HepG2 (cell line): ENCODE data around the gene PPP1R16B. TPM values are rescaled to one million over a fixed set of nuclear protein-coding genes. Genes with fewer than 3 reads are reported as not detected.

ENCODE experiments used
- ATAC-seq: fragments of 200-7000 bp; cut with Tn5 transposase; 3 replicates; pipeline ENCODE4 v1.9.1; 2020; ENCODE audit warnings: mild to moderate bottlenecking, moderate library complexity
- BruUV-seq: library from RNA; stranded (reverse); fragments of 400-500 nt; replicated peaks from 2 replicates; lab custom pipeline; 2021; lab: Mats Ljungman, UMichigan
- CTCF ChIA-PET: fragments of 300-600 bp; formaldehyde crosslinking; extraction: SDS; loops from one replicate; lab custom pipeline; 2021; ENCODE audit warnings: low total read pairs, inconsistent platforms, low intra/inter-chr PET ratio; lab: Yijun Ruan, JAX
- POLR2A ChIA-PET: fragments of 350-600 bp; sonication (Branson Sonifier 250); formaldehyde crosslinking; loops from one replicate; lab custom pipeline; 2020; ENCODE audit warnings: antibody characterized with exemption, inconsistent platforms; lab: Yijun Ruan, JAX
- DNase-seq: peaks from one replicate; pipeline ENCODE4 v3.0.0-alpha.2; 2015; ENCODE audit warnings: low spot score
- FAIRE-seq: peaks from 3 replicates; lab custom pipeline; 2011; peaks lifted over from hg19 to GRCh38; lab: Jason Lieb, UNC
- H2AFZ ChIP-seq: one replicate; pipeline ENCODE4 v1.6.1; 2011; ENCODE audit warnings: low read length, inconsistent platforms
- H3K27ac ChIP-seq: fragments of 300-600 bp; 3 replicates; pipeline ENCODE4 v1.8.0; 2011; ENCODE audit warnings: mixed run types, mild to moderate bottlenecking, mixed read lengths, low read length, inconsistent platforms; ENCODE audit not compliant: insufficient read depth; ENCODE audit errors: extremely low read length
- H3K27me3 ChIP-seq, 2 experiments: fragments of 200-600 bp in 1 of 2; 2 replicates in 1 of 2; 3 replicates in 1 of 2; pipeline versions ENCODE4 v1.6.0 to v1.8.0; 2011; ENCODE audit warnings: low read length in 2 of 2, mild to moderate bottlenecking in 2 of 2, moderate library complexity in 2 of 2, inconsistent platforms in 1 of 2; ENCODE audit not compliant: insufficient read depth in 2 of 2, control insufficient read depth in 1 of 2
- H3K36me3 ChIP-seq, 2 experiments: fragments of 200-600 bp in 1 of 2; replicated peaks in 1 of 2; 2 replicates in 1 of 2; 3 replicates in 1 of 2; pipeline versions ENCODE4 v1.5.1 to v1.8.0; 2011; ENCODE audit warnings: low read length in 2 of 2, inconsistent platforms in 1 of 2; ENCODE audit not compliant: insufficient read depth in 2 of 2, control insufficient read depth in 1 of 2
- H3K4me1 ChIP-seq: 2 replicates; pipeline ENCODE4 v1.5.1; 2012; ENCODE audit warnings: low read length, inconsistent platforms; ENCODE audit not compliant: insufficient read depth
- H3K4me2 ChIP-seq: 2 replicates; pipeline ENCODE4 v1.6.0; 2011; ENCODE audit warnings: low read depth, low read length, inconsistent platforms
- H3K4me3 ChIP-seq, 3 experiments: fragments of 200-600 bp in 1 of 3; sonication (generic), shearing (Covaris generic) in 1 of 3; replicated peaks in 1 of 3; 2 replicates each; pipeline ENCODE4 v1.5.1; 2011 to 2016; ENCODE audit warnings: low read length in 3 of 3, inconsistent platforms in 2 of 3, low read depth in 2 of 3, mild to moderate bottlenecking in 2 of 3, control low read depth in 1 of 3, mixed read lengths in 1 of 3; ENCODE audit not compliant: insufficient read depth in 1 of 3
- H3K79me2 ChIP-seq: one replicate; pipeline ENCODE4 v1.6.1; 2011; ENCODE audit warnings: low read length, inconsistent platforms; ENCODE audit not compliant: insufficient read depth
- H3K9ac ChIP-seq: 2 replicates; pipeline ENCODE4 v1.6.0; 2011; ENCODE audit warnings: mild to moderate bottlenecking, low read depth, low read length, inconsistent platforms; ENCODE audit not compliant: insufficient read depth
- H3K9me3 ChIP-seq: 2 replicates; pipeline ENCODE4 v1.5.1; 2012; ENCODE audit warnings: mild to moderate bottlenecking, low read length
- H4K20me1 ChIP-seq: 2 replicates; pipeline ENCODE4 v1.6.0; 2011; ENCODE audit warnings: inconsistent platforms, mild to moderate bottlenecking, low read length, moderate library complexity; ENCODE audit not compliant: insufficient read depth
- HNF4A ChIP-seq: sonication (generic); formaldehyde crosslinking; IDR thresholded peaks from 2 replicates; pipeline ENCODE4 v1.4.0; 2020; ENCODE audit warnings: missing genetic modification reagents
- SAFB2 ChIP-seq: sonication (generic); formaldehyde crosslinking; IDR thresholded peaks from 2 replicates; pipeline ENCODE4 v1.5.1; 2020; ENCODE audit warnings: missing genetic modification reagents, low read depth, mild to moderate bottlenecking, borderline replicate concordance
- SNAPC4 ChIP-seq: sonication (generic); formaldehyde crosslinking; IDR thresholded peaks from 2 replicates; pipeline ENCODE4 v1.4.0; 2020; ENCODE audit warnings: mild to moderate bottlenecking, missing genetic modification reagents
- ZBTB33 ChIP-seq: sonication (generic); formaldehyde crosslinking; IDR thresholded peaks from 2 replicates; pipeline ENCODE4 v1.4.0; 2020; ENCODE audit warnings: missing genetic modification reagents
- WGBS: methylation state at CpG from one replicate; pipeline ENCODE4 v1.1.6; 2017; ENCODE audit warnings: low lambda C conversion rate; 5-methylcytosine and 5-hydroxymethylcytosine counted together
- in situ Hi-C: cut with HindIII; loops from 2 replicates; pipeline ENCODE4 v1.10.0; 2017; ENCODE audit warnings: low pct_unique_long_range_greater_than_20kb; ENCODE audit not compliant: extremely low pct_ligation_motif_present
- intact Hi-C: fragments of 100-400 bp; cut with micrococcal nuclease; formaldehyde crosslinking; loops from one replicate; pipeline ENCODE4 v1.10.0; 2022; ENCODE audit not compliant: unreplicated experiment
- polyA plus RNA-seq, 8 experiments: library from polyadenylated mRNA; depleted of rRNA in 3 of 8; stranded (reverse) in 7 of 8; unstranded in 1 of 8; fragments of >200 nt; fragmentation: Illumina TruSeq in 4 of 8; extraction: Trizol in 4 of 8; gene quantifications; 2 replicates each; pipeline versions ENCODE4 v1.2.1 to v1.2.3, GENCODE V29; 2011 to 2016; ENCODE audit warnings: low read depth in 4 of 8, missing spikeins in 1 of 8, mixed read lengths in 1 of 8; ENCODE audit not compliant: insufficient read depth in 1 of 8
- total RNA-seq, 5 experiments: library from RNA; depleted of rRNA; stranded (reverse); fragments of >200 nt; fragmentation: Illumina TruSeq; extraction: Trizol; gene quantifications; 2 replicates each; pipeline ENCODE4 v1.2.3, GENCODE V29; 2016; ENCODE audit warnings: low read depth in 1 of 5

Gene PPP1R16B
- total and polyA plus RNA-seq, 2 of the 13 experiments (the other 11 are each of a cell fraction or from before 2014, with no cell fraction given): 0.02 to 0.11 TPM

GRCh38 chr20:38969708-38970107 lies 164.2 kb downstream of the PPP1R16B start:
- TF ChIP-seq HNF4A (peak; percentile 32), SAFB2 (no peak), ZBTB33 (CRISPR knock-in tag) (peak; percentile 26; the same call in 1 of the 2 replicates), SNAPC4 (no peak)
- POLR2A ChIA-PET: no interaction called here
- peak; percentile 27 for DNase-seq

More at GRCh38 chr20:38969708-38970107, 164.2 kb downstream of the PPP1R16B start:
- Histone ChIP-seq H3K79me2 (peaks cover 35% of the 10 kb centered on the region), H3K27me3 (no peaks in the 10 kb centered on the region), H3K36me3 (peaks cover 11 to 65% of the 10 kb centered on the region in 2 experiments), H3K9ac (no peak overlapping the region), H3K9me3 (no peaks in the 10 kb centered on the region), H3K4me2 (no peak overlapping the region), H2AFZ (no peak overlapping the region), H3K4me3 (no peak overlapping the region), H3K4me1 (peaks cover 28% of the 10 kb centered on the region), H3K27ac (no peak overlapping the region), H4K20me1 (no peaks in the 10 kb centered on the region)
- BruUV-seq: no TSS peak
- CTCF ChIA-PET: no interaction called here
- in situ Hi-C loops: no loop called here
- 88% methylated on average over 4 of the region's 4 CpGs for whole genome bisulfite sequencing
- FAIRE-seq: no peak
- intact Hi-C loops: loop anchor here (10.0 kb wide), 1 partner anchor 75 kb away; no protein-coding TSS in a partner anchor
- ATAC-seq: peak; percentile 55
